ENCODE data around the gene MDM2.
"Not testable (repeated sequence)": the region's sequence is repeated elsewhere in the genome, so short reads cannot be mapped to it uniquely, and the experiment has no call there.

MDM2 gene

GRCh38 chr12:68861890-68862289 lies 53.9 kb downstream of the MDM2 start:
- no peaks in the 10 kb centered on the region for H3K9me3 Mint-ChIP-seq
- H3K27ac Mint-ChIP-seq, result no peak overlapping the region
- no peak overlapping the region for H3K4me3 Mint-ChIP-seq
- no peaks in the 10 kb centered on the region for H3K27me3 Mint-ChIP-seq
- no peaks in the 10 kb centered on the region for H3K36me3 Mint-ChIP-seq (ENCODE audit: low read depth)
- peaks cover 4% of the 10 kb centered on the region for H3K4me1 Mint-ChIP-seq (ENCODE audit: low read depth)

GRCh38 chr12:68863109-68863770 lies 55.3 kb downstream of the MDM2 start:
- Mint-ChIP-seq H3K27ac (no peak overlapping the region), H3K27me3 (no peaks in the 10 kb centered on the region), H3K4me3 (no peak overlapping the region), H3K36me3 (ENCODE audit: low read depth) (no peaks in the 10 kb centered on the region), H3K9me3 (no peaks in the 10 kb centered on the region), H3K4me1 (ENCODE audit: low read depth) (peaks cover 4% of the 10 kb centered on the region)

GRCh38 chr12:68863886-68864454 lies 56.0 kb downstream of the MDM2 start:
- H3K9me3 Mint-ChIP-seq; H3K4me1 Mint-ChIP-seq (ENCODE audit: low read depth); H3K4me3 Mint-ChIP-seq; H3K36me3 Mint-ChIP-seq (ENCODE audit: low read depth); H3K27ac Mint-ChIP-seq; H3K27me3 Mint-ChIP-seq: not testable (repeated sequence)

- H3K27ac Mint-ChIP-seq, result no peak overlapping the region
- H3K4me3 Mint-ChIP-seq, result no peak overlapping the region
- no peaks in the 10 kb centered on the region for H3K9me3 Mint-ChIP-seq
- no peaks in the 10 kb centered on the region for H3K27me3 Mint-ChIP-seq
- no peaks in the 10 kb centered on the region for H3K36me3 Mint-ChIP-seq (ENCODE audit: low read depth)
- peaks cover 4% of the 10 kb centered on the region for H3K4me1 Mint-ChIP-seq (ENCODE audit: low read depth)
These were observed 56.6 kb downstream of the MDM2 start for GRCh38 chr12:68864604-68865003.

- peaks cover 4% of the 10 kb centered on the region for H3K4me1 Mint-ChIP-seq (ENCODE audit: low read depth)
- no peaks in the 10 kb centered on the region for H3K36me3 Mint-ChIP-seq (ENCODE audit: low read depth)
- no peak overlapping the region for H3K4me3 Mint-ChIP-seq
- no peaks in the 10 kb centered on the region for H3K9me3 Mint-ChIP-seq
- H3K27ac Mint-ChIP-seq, result no peak overlapping the region
- no peaks in the 10 kb centered on the region for H3K27me3 Mint-ChIP-seq
These were observed 57.6 kb downstream of the MDM2 start for GRCh38 chr12:68865399-68866164.

- H3K4me3 Mint-ChIP-seq, result no peak overlapping the region
- no peaks in the 10 kb centered on the region for H3K9me3 Mint-ChIP-seq
- peaks cover 7% of the 10 kb centered on the region for H3K36me3 Mint-ChIP-seq (ENCODE audit: low read depth)
- no peak overlapping the region for H3K27ac Mint-ChIP-seq
- H3K27me3 Mint-ChIP-seq, result no peaks in the 10 kb centered on the region
- peaks cover 4% of the 10 kb centered on the region for H3K4me1 Mint-ChIP-seq (ENCODE audit: low read depth)
These were observed 59.0 kb downstream of the MDM2 start for GRCh38 chr12:68866950-68867349.

GRCh38 chr12:68867606-68868005 lies 59.6 kb downstream of the MDM2 start:
- Mint-ChIP-seq H3K36me3 (ENCODE audit: low read depth) (peaks cover 7% of the 10 kb centered on the region), H3K4me3 (no peak overlapping the region), H3K27ac (no peak overlapping the region)

GRCh38 chr12:68868043-68868790 lies 60.2 kb downstream of the MDM2 start:
- Mint-ChIP-seq H3K4me1 (ENCODE audit: low read depth) (peaks cover 4% of the 10 kb centered on the region), H3K9me3 (no peaks in the 10 kb centered on the region), H3K27me3 (no peaks in the 10 kb centered on the region), H3K36me3 (ENCODE audit: low read depth) (peaks cover 7% of the 10 kb centered on the region), H3K27ac (no peak overlapping the region), H3K4me3 (no peak overlapping the region)

More at GRCh38 chr12:68867606-68868005, 59.6 kb downstream of the MDM2 start:
- no peaks in the 10 kb centered on the region for H3K27me3 Mint-ChIP-seq
- no peaks in the 10 kb centered on the region for H3K9me3 Mint-ChIP-seq
- H3K4me1 Mint-ChIP-seq (ENCODE audit: low read depth), result peaks cover 4% of the 10 kb centered on the region

- Mint-ChIP-seq H3K27ac (no peak overlapping the region), H3K36me3 (ENCODE audit: low read depth) (peaks cover 10% of the 10 kb centered on the region), H3K4me3 (no peak overlapping the region), H3K9me3 (no peaks in the 10 kb centered on the region), H3K4me1 (ENCODE audit: low read depth) (peaks cover 4% of the 10 kb centered on the region), H3K27me3 (no peaks in the 10 kb centered on the region)
These were observed 62.0 kb downstream of the MDM2 start for GRCh38 chr12:68870011-68870410.

- no peak overlapping the region for H3K4me3 Mint-ChIP-seq
- no peak overlapping the region for H3K27ac Mint-ChIP-seq
- H3K9me3 Mint-ChIP-seq, result no peaks in the 10 kb centered on the region
- H3K36me3 Mint-ChIP-seq (ENCODE audit: low read depth), result peaks cover 10% of the 10 kb centered on the region
- H3K27me3 Mint-ChIP-seq, result no peaks in the 10 kb centered on the region
- peaks cover 2% of the 10 kb centered on the region for H3K4me1 Mint-ChIP-seq (ENCODE audit: low read depth)
These were observed 62.5 kb downstream of the MDM2 start for GRCh38 chr12:68870443-68870842.

- Mint-ChIP-seq H3K27me3 (no peaks in the 10 kb centered on the region), H3K27ac (no peak overlapping the region), H3K4me1 (ENCODE audit: low read depth) (no peaks in the 10 kb centered on the region), H3K36me3 (ENCODE audit: low read depth) (peaks cover 10% of the 10 kb centered on the region), H3K9me3 (no peaks in the 10 kb centered on the region), H3K4me3 (no peak overlapping the region)
These were observed 63.4 kb downstream of the MDM2 start for GRCh38 chr12:68871396-68871795.

GRCh38 chr12:68871921-68872320 lies 63.9 kb downstream of the MDM2 start:
- Mint-ChIP-seq H3K9me3 (no peaks in the 10 kb centered on the region), H3K36me3 (ENCODE audit: low read depth) (peaks cover 10% of the 10 kb centered on the region), H3K4me1 (ENCODE audit: low read depth) (no peaks in the 10 kb centered on the region), H3K27ac (no peak overlapping the region), H3K4me3 (no peak overlapping the region), H3K27me3 (no peaks in the 10 kb centered on the region)

GRCh38 chr12:68873316-68873715 lies 65.3 kb downstream of the MDM2 start:
- no peaks in the 10 kb centered on the region for H3K4me1 Mint-ChIP-seq (ENCODE audit: low read depth)
- H3K4me3 Mint-ChIP-seq, result no peak overlapping the region
- H3K36me3 Mint-ChIP-seq (ENCODE audit: low read depth), result peaks cover 10% of the 10 kb centered on the region
- no peaks in the 10 kb centered on the region for H3K27me3 Mint-ChIP-seq
- no peaks in the 10 kb centered on the region for H3K9me3 Mint-ChIP-seq
- no peak overlapping the region for H3K27ac Mint-ChIP-seq

GRCh38 chr12:68876461-68876860 lies 68.5 kb downstream of the MDM2 start:
- Mint-ChIP-seq H3K27ac (no peak overlapping the region), H3K27me3 (no peaks in the 10 kb centered on the region), H3K4me1 (ENCODE audit: low read depth) (no peaks in the 10 kb centered on the region), H3K9me3 (no peaks in the 10 kb centered on the region), H3K36me3 (ENCODE audit: low read depth) (peaks cover 3% of the 10 kb centered on the region), H3K4me3 (no peak overlapping the region)

- H3K9me3 Mint-ChIP-seq, result peaks cover 4% of the 10 kb centered on the region
- H3K36me3 Mint-ChIP-seq (ENCODE audit: low read depth), result peaks cover 9% of the 10 kb centered on the region
- H3K4me1 Mint-ChIP-seq (ENCODE audit: low read depth), result no peaks in the 10 kb centered on the region
- H3K4me3 Mint-ChIP-seq, result no peak overlapping the region
- no peaks in the 10 kb centered on the region for H3K27me3 Mint-ChIP-seq
- no peak overlapping the region for H3K27ac Mint-ChIP-seq
These were observed 69.6 kb downstream of the MDM2 start for GRCh38 chr12:68877583-68877982.

Measured in stimulated activated naive CD8-positive, alpha-beta T cell treated with anti-CD3 and anti-CD28 coated beads, Interleukin-15, Interleukin-2, amounts not matched to agents 100 ng/mL and 50 ng/mL, for 24 hours (primary cell).